ENCODE measurements around the gene RREB1. TPM values are rescaled to one million over a fixed set of nuclear protein-coding genes. Genes with fewer than 3 reads are reported as not detected.
A peak's percentile ranks its signal among the peaks of the same experiment; 100 is the strongest.

The RREB1 gene
- total RNA-seq, 2 donors from 2014 or later: 20.6 to 27.5 TPM

GRCh38 chr6:7198833-7199800, 91.4 kb downstream of the RREB1 start:
- no peaks in the 10 kb centered on the region for H3K27me3 Mint-ChIP-seq
- ATAC-seq: no peak
- peak overlapping the region in 1 of 2 donors; percentile 13 for H3K27ac Mint-ChIP-seq
- no peaks in the 10 kb centered on the region for H3K36me3 Mint-ChIP-seq
- peaks cover 30 to 35% of the 10 kb centered on the region in 2 donors for H3K4me1 Mint-ChIP-seq (ENCODE audit: low read depth in 2 of 2)
- DNase-seq (ENCODE audit: low spot score): no peak
- H3K9me3 Mint-ChIP-seq: no peaks in the 10 kb centered on the region
- no peak overlapping the region for H3K4me3 Mint-ChIP-seq

GRCh38 chr6:7200598-7201443, 93.1 kb downstream of the RREB1 start:
- no peaks in the 10 kb centered on the region for H3K27me3 Mint-ChIP-seq
- peaks cover 27 to 38% of the 10 kb centered on the region in 2 donors for H3K4me1 Mint-ChIP-seq (ENCODE audit: low read depth in 2 of 2)
- H3K36me3 Mint-ChIP-seq: no peaks in the 10 kb centered on the region
- H3K9me3 Mint-ChIP-seq: no peaks in the 10 kb centered on the region
- ATAC-seq: no peak
- no peak overlapping the region for H3K27ac Mint-ChIP-seq
- H3K4me3 Mint-ChIP-seq: peak overlapping the region; percentile 8
- no peak for DNase-seq (ENCODE audit: low spot score)

- no peaks in the 10 kb centered on the region for H3K36me3 Mint-ChIP-seq
- ATAC-seq: no peak
These were observed 93.6 kb downstream of the RREB1 start for GRCh38 chr6:7201444-7201731.

GRCh38 chr6:7201732-7202541, 94.2 kb downstream of the RREB1 start:
- Mint-ChIP-seq H3K27me3 (no peaks in the 10 kb centered on the region), H3K27ac (peak overlapping the region; percentile 81), H3K9me3 (no peaks in the 10 kb centered on the region), H3K4me3 (peak overlapping the region; percentile 75), H3K4me1 (ENCODE audit: low read depth in 2 of 2) (peaks cover 22 to 40% of the 10 kb centered on the region in 2 donors), H3K36me3 (no peaks in the 10 kb centered on the region)
- peak in 1 of 2 donors; percentile 83 for ATAC-seq
- no peak for DNase-seq (ENCODE audit: low spot score)

More at GRCh38 chr6:7201444-7201731, 93.6 kb downstream of the RREB1 start:
- Mint-ChIP-seq H3K9me3 (no peaks in the 10 kb centered on the region), H3K4me1 (ENCODE audit: low read depth in 2 of 2) (peaks cover 22 to 34% of the 10 kb centered on the region in 2 donors), H3K27me3 (no peaks in the 10 kb centered on the region), H3K27ac (peak overlapping the region in 1 of 2 donors; percentile 81), H3K4me3 (peak overlapping the region; percentile 75)
- no peak for DNase-seq (ENCODE audit: low spot score)

DNA sequence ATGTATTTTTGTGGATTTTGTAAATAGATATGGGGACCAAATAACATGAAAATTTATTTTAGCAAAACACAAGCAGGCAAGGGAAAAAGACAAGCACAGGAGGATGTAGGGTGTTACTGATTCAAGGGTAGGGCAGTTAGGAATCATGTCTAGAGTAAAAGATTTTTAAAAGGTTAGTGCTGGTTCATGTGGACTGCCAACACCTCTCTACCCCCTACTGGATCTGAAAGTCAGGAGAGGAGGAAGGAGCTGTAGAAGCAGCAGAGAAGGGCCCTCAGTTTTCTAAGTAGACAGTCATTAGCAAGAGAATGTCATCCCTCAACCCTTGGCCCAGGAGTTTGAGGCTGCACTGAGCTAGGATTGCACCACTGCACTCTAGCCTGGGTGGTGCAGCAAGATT, 95.2 kb downstream of the RREB1 start:
- Mint-ChIP-seq H3K36me3 (no peaks in the 10 kb centered on the region), H3K4me3 (no peak overlapping the region), H3K4me1 (ENCODE audit: low read depth in 2 of 2) (peaks cover 22 to 37% of the 10 kb centered on the region in 2 donors), H3K27ac (peak overlapping the region; percentile 81), H3K27me3 (no peaks in the 10 kb centered on the region), H3K9me3 (no peaks in the 10 kb centered on the region)
- DNase-seq (ENCODE audit: low spot score) (no peak), ATAC-seq (no peak)

DNA sequence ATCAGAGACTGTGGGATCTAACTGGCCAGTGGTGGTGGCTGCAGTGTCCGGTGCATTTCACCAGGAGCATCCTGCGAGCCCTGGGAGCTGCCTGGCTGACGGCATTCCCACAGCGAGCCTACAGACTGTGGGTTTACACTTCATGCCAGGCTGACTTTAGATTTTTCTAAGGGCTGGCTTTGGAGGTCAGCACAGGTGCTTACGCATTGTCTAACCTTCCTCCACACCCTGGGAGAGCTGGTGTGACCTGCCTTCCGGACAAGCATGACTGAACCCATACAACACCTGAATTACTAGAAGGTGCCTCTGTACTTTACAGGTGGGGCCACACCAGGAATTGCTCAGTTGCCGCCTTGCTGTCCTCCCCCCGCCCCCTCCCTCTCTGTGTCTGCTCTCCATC, 96.2 kb downstream of the RREB1 start:
- Mint-ChIP-seq H3K27me3 (no peaks in the 10 kb centered on the region), H3K27ac (no peak overlapping the region), H3K4me1 (ENCODE audit: low read depth in 2 of 2) (peaks cover 22 to 37% of the 10 kb centered on the region in 2 donors), H3K36me3 (no peaks in the 10 kb centered on the region), H3K4me3 (no peak overlapping the region), H3K9me3 (no peaks in the 10 kb centered on the region)
- no peak for ATAC-seq
- no peak for DNase-seq (ENCODE audit: low spot score)

GRCh38 chr6:7204726-7205125, 97.0 kb downstream of the RREB1 start:
- DNase-seq (ENCODE audit: low spot score) (no peak), ATAC-seq (no peak)
- Mint-ChIP-seq H3K36me3 (no peaks in the 10 kb centered on the region), H3K27me3 (no peaks in the 10 kb centered on the region), H3K4me3 (no peak overlapping the region), H3K9me3 (no peaks in the 10 kb centered on the region), H3K27ac (no peak overlapping the region), H3K4me1 (ENCODE audit: low read depth in 2 of 2) (peaks cover 16 to 32% of the 10 kb centered on the region in 2 donors)

- no peak for ATAC-seq
- Mint-ChIP-seq H3K4me3 (no peak overlapping the region), H3K36me3 (no peaks in the 10 kb centered on the region), H3K9me3 (no peaks in the 10 kb centered on the region), H3K27me3 (no peaks in the 10 kb centered on the region), H3K4me1 (ENCODE audit: low read depth in 2 of 2) (peaks cover 3 to 18% of the 10 kb centered on the region in 2 donors), H3K27ac (no peak overlapping the region)
- no peak for DNase-seq (ENCODE audit: low spot score)
These were observed 100.0 kb downstream of the RREB1 start for GRCh38 chr6:7207720-7208119.

DNA sequence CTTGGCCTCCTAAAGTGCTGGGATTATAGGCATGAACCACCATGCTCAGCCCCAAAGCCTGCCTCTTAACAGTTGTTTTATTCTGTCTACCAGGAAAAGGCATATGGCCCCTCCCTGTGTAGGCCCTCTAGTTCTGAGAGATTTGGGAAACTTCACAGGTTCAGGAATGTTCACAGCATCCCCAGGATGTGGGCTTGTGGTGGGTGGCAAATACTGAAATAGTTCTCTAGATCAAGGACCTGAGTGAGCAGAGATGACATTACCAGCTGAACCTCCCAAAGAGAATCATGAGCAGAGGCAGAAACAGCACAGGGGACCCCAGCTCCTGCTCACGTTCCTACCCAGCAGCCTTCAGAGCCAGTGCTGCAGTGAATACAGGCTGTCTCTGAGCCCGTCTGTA, 105.7 kb downstream of the RREB1 start:
- Mint-ChIP-seq H3K27ac (peak overlapping the region in 1 of 2 donors; percentile 45), H3K4me3 (no peak overlapping the region)

DNA sequence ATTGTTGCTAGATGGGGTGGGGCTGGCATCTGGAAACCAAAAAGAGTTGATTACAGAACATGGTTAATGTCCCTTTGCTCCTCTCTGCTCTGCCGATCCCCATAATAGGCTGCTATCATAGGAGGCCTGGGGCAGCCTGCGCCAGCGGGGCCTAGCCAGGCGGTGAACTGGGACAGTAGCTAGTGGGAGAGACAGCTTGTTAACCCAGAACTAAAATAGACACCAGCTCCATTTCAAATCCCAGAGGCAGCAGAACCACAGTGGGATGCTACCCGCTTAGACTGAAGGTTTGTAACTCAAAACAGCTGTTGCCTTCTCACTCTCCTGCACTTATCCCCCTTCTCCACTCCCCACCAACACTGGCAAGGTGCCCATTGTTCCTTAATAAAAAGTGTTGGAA, 106.7 kb downstream of the RREB1 start:
- ATAC-seq (no peak), DNase-seq (ENCODE audit: low spot score) (no peak)
- Mint-ChIP-seq H3K9me3 (no peaks in the 10 kb centered on the region), H3K27ac (peak overlapping the region in 1 of 2 donors; percentile 63), H3K36me3 (no peaks in the 10 kb centered on the region), H3K4me1 (ENCODE audit: low read depth in 2 of 2) (peaks cover 5 to 8% of the 10 kb centered on the region in 2 donors), H3K4me3 (no peak overlapping the region), H3K27me3 (no peaks in the 10 kb centered on the region)

More for the DNA sequence above, 105.7 kb downstream of the RREB1 start:
- no peaks in the 10 kb centered on the region for H3K27me3 Mint-ChIP-seq
- DNase-seq (ENCODE audit: low spot score) (no peak), ATAC-seq (no peak)
- H3K9me3 Mint-ChIP-seq: no peaks in the 10 kb centered on the region
- peaks cover 5% of the 10 kb centered on the region in 2 donors for H3K4me1 Mint-ChIP-seq (ENCODE audit: low read depth in 2 of 2)
- no peaks in the 10 kb centered on the region for H3K36me3 Mint-ChIP-seq

DNA sequence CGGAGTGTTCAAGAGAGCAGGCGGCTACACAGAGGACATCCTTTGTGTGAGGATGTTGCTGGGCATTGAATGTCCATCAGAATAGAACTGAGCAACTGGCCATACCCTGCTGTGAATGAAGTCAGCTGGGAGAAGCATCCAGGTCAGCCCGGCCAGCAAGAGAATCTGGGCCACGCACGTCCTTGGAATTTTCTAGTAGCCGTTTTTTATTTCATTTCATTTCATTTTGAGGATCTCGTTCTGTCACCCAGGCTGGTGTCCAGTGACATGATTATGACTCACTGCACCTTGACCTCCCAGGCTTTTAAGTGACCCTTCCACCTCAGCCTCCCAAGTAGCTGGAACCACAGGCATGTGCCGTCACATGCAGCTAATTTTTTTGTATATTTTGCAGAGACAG, 107.4 kb downstream of the RREB1 start:
- no peaks in the 10 kb centered on the region for H3K27me3 Mint-ChIP-seq
- peaks cover 5 to 10% of the 10 kb centered on the region in 2 donors for H3K4me1 Mint-ChIP-seq (ENCODE audit: low read depth in 2 of 2)
- ATAC-seq: no peak
- no peak for DNase-seq (ENCODE audit: low spot score)
- peak overlapping the region in 1 of 2 donors; percentile 63 for H3K27ac Mint-ChIP-seq
- no peaks in the 10 kb centered on the region for H3K36me3 Mint-ChIP-seq
- H3K4me3 Mint-ChIP-seq: no peak overlapping the region
- no peaks in the 10 kb centered on the region for H3K9me3 Mint-ChIP-seq

- ATAC-seq: no peak
- Mint-ChIP-seq H3K9me3 (no peaks in the 10 kb centered on the region), H3K27ac (peak overlapping the region in 1 of 2 donors; percentile 63), H3K4me1 (ENCODE audit: low read depth in 2 of 2) (peaks cover 5 to 10% of the 10 kb centered on the region in 2 donors), H3K4me3 (no peak overlapping the region), H3K36me3 (no peaks in the 10 kb centered on the region), H3K27me3 (no peaks in the 10 kb centered on the region)
- DNase-seq (ENCODE audit: low spot score): no peak
These were observed 108.1 kb downstream of the RREB1 start for GRCh38 chr6:7215798-7216231.

- no peak overlapping the region for H3K27ac Mint-ChIP-seq
- H3K9me3 Mint-ChIP-seq: no peaks in the 10 kb centered on the region
- H3K4me3 Mint-ChIP-seq: no peak overlapping the region
- H3K27me3 Mint-ChIP-seq: no peaks in the 10 kb centered on the region
- ATAC-seq: peak in 1 of 2 donors; percentile 34
- H3K36me3 Mint-ChIP-seq: no peaks in the 10 kb centered on the region
- H3K4me1 Mint-ChIP-seq (ENCODE audit: low read depth in 2 of 2): peaks cover 5 to 10% of the 10 kb centered on the region in 2 donors
- no peak for DNase-seq (ENCODE audit: low spot score)
These were observed 109.3 kb downstream of the RREB1 start for GRCh38 chr6:7216941-7217621.

All from natural killer cell treated with Interleukin-12 subunit alpha and Interleukin-12 subunit beta and Interleukin-15 and Interleukin-18, amount 100 ng/mL, for 72 hours (primary cell).